Transverse colon (tissue), 4 donors: Measurements from ENCODE around the gene CASP4. TPM values are rescaled to one million over a fixed set of nuclear protein-coding genes. Genes with fewer than 3 reads are reported as not detected.

ENCODE experiments used
- DNase-seq: peaks from one replicate; pipeline ENCODE4 v3.0.0-alpha.2; 2019
- H3K27ac ChIP-seq, 4 donors: fragments of 200-600 bp; sonication (generic); 2 replicates each; pipeline ENCODE4 v1.5.1; 2016 to 2018; ENCODE audit warnings: inconsistent platforms in 4 of 4
- H3K27me3 ChIP-seq: fragments of 200-600 bp; sonication (generic); 2 replicates; pipeline ENCODE4 v1.5.1; 2017; ENCODE audit warnings: inconsistent platforms
- H3K36me3 ChIP-seq, 4 donors: fragments of 200-600 bp; sonication (generic); 2 replicates each; pipeline ENCODE4 v1.5.1; 2017 to 2019; ENCODE audit warnings: inconsistent platforms in 4 of 4
- H3K4me1 ChIP-seq, 4 donors: fragments of 200-600 bp; sonication (generic); 2 replicates each; pipeline ENCODE4 v1.5.1; 2017 to 2020; ENCODE audit warnings: inconsistent platforms in 4 of 4
- H3K4me3 ChIP-seq, 4 donors: fragments of 200-600 bp; sonication (generic); 1 replicate in 1 of 4; 2 replicates in 3 of 4; pipeline versions ENCODE4 v1.5.1 to v1.6.1; 2017 to 2019; ENCODE audit warnings: inconsistent platforms in 4 of 4
- H3K9me3 ChIP-seq, 2 donors: fragments of 200-600 bp; sonication (generic); 2 replicates each; pipeline ENCODE4 v1.5.1; 2017 to 2019; ENCODE audit warnings: inconsistent platforms in 2 of 2
- EP300 ChIP-seq: sonication (generic); formaldehyde crosslinking; IDR thresholded peaks from one replicate; pipeline ENCODE4 v1.6.1; 2017; ENCODE audit warnings: antibody characterized with exemption, low read depth
- POLR2A ChIP-seq: fragments of 450-650 bp; IDR thresholded peaks from one replicate; pipeline ENCODE4 v1.6.1; 2016; ENCODE audit warnings: antibody characterized with exemption, mild to moderate bottlenecking, moderate library complexity
- POLR2AphosphoS5 ChIP-seq, 3 donors: sonication (generic); formaldehyde crosslinking; IDR thresholded peaks; one replicate each; pipeline ENCODE4 v1.6.1; 2016; ENCODE audit warnings: antibody characterized with exemption in 3 of 3
- WGBS, 2 donors: methylation state at CpG; one replicate each; pipeline ENCODE4 v1.1.5; 2018; ENCODE audit warnings: low coverage in 1 of 2; 5-methylcytosine and 5-hydroxymethylcytosine counted together
- in situ Hi-C, 4 donors: fragments of 200-750 bp; cut with MboI; loops; one replicate each; pipeline versions ENCODE4 v1.15.0 to v1.15.1; 2017; ENCODE audit warnings: low sequenced_read_pairs in 3 of 4, low pct_ligation_motif_present in 1 of 4, low pct_unique_long_range_greater_than_20kb in 1 of 4
- intact Hi-C: fragments of 100-400 bp; cut with DNase I; formaldehyde crosslinking; loops from one replicate; pipeline ENCODE4 v1.15.1; 2023; ENCODE audit warnings: low total_unique reads
- total RNA-seq, 4 donors: library from RNA; depleted of rRNA; stranded (reverse); fragments of >200 nt; gene quantifications; one replicate each; pipeline ENCODE4 v1.1.0, GENCODE V29; 2016
- TF ChIP-seq, protein P1 (sequence below), 5 experiments: fragments of 200-600 bp in 3 of 5; fragments of 450-650 bp in 2 of 5; sonication (generic) in 3 of 5; IDR thresholded peaks; 1 replicate in 2 of 5; 2 replicates in 3 of 5; pipeline ENCODE4 v1.5.1; 2016 to 2017; ENCODE audit warnings: antibody characterized with exemption in 5 of 5, inconsistent platforms in 3 of 5, mild to moderate bottlenecking in 2 of 5, moderate library complexity in 1 of 5

The CASP4 gene
- total RNA-seq, 4 donors from 2014 or later, result 36.4 to 86.3 (median 49.8) TPM

- Histone ChIP-seq H3K36me3 (no peaks in the 10 kb centered on the region), H3K27me3 (no peaks in the 10 kb centered on the region), H3K9me3 (no peaks in the 10 kb centered on the region), H3K27ac (no peak overlapping the region), H3K4me1 (no peaks in the 10 kb centered on the region), H3K4me3 (no peak overlapping the region)
- intact Hi-C loops (no loop called here), in situ Hi-C loops (no loop called here)
- TF ChIP-seq, protein P1, sequence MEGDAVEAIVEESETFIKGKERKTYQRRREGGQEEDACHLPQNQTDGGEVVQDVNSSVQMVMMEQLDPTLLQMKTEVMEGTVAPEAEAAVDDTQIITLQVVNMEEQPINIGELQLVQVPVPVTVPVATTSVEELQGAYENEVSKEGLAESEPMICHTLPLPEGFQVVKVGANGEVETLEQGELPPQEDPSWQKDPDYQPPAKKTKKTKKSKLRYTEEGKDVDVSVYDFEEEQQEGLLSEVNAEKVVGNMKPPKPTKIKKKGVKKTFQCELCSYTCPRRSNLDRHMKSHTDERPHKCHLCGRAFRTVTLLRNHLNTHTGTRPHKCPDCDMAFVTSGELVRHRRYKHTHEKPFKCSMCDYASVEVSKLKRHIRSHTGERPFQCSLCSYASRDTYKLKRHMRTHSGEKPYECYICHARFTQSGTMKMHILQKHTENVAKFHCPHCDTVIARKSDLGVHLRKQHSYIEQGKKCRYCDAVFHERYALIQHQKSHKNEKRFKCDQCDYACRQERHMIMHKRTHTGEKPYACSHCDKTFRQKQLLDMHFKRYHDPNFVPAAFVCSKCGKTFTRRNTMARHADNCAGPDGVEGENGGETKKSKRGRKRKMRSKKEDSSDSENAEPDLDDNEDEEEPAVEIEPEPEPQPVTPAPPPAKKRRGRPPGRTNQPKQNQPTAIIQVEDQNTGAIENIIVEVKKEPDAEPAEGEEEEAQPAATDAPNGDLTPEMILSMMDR (IDR thresholded peaks at IDR 0.05), result no peak
- TF ChIP-seq POLR2A (no peak), POLR2AphosphoS5 (IDR thresholded peaks at IDR 0.05) (no peak), EP300 (no peak)
- no peak for DNase-seq
- WGBS, 2 donors, result 94 to 96% methylated on average over 4 of the region's 4 CpGs
Measured at GRCh38 chr11:104905271-104905670, 63.1 kb downstream of the CASP4 start.

DNA sequence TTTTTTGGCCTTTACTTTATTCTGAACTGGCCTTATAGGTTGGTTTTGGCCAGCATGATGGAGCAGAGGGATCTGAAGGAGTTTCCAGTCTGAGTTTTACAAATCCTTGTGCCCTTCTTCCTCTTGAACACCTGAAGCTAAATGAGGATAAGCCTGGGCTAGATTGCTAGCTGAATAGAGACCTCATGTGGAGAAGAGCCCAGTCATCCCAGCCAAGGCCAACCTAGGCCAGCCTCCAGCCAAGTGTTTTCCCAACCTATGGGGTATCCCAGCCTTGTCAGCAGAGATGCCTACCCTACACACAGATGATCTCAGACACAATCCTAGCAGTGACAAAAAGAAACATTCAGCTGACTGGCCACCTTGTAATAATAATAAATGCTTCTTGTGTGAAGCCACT, 69.1 kb downstream of the CASP4 start:
- intact Hi-C loops (no loop called here), in situ Hi-C loops (no loop called here)
- peak overlapping the region in 3 of 4 donors; percentile 63 to 76 (median 67) for H3K27ac ChIP-seq
- no peaks in the 10 kb centered on the region for H3K27me3 ChIP-seq
- peaks cover 0 to 10% (median 0%) of the 10 kb centered on the region in 4 donors for H3K4me1 ChIP-seq
- no peaks in the 10 kb centered on the region for H3K9me3 ChIP-seq
- TF ChIP-seq POLR2A, result no peak
- TF ChIP-seq EP300, result no peak
- TF ChIP-seq POLR2AphosphoS5 (IDR thresholded peaks at IDR 0.05), result no peak
- TF ChIP-seq, protein P1 (IDR thresholded peaks at IDR 0.05), result no peak
- H3K4me3 ChIP-seq, result no peak overlapping the region
- no peaks in the 10 kb centered on the region for H3K36me3 ChIP-seq
- no peak for DNase-seq

- intact Hi-C loops (no loop called here), in situ Hi-C loops (no loop called here)
- Histone ChIP-seq H3K4me1 (peaks cover 0 to 10% (median 0%) of the 10 kb centered on the region in 4 donors), H3K27me3 (no peaks in the 10 kb centered on the region), H3K36me3 (no peaks in the 10 kb centered on the region), H3K27ac (peak overlapping the region; percentile 63 to 76 (median 66)), H3K4me3 (peak overlapping the region in 2 of 4 donors; percentile 19 to 33), H3K9me3 (no peaks in the 10 kb centered on the region)
- no peak for TF ChIP-seq POLR2AphosphoS5 (IDR thresholded peaks at IDR 0.05)
- TF ChIP-seq, protein P1 (IDR thresholded peaks at IDR 0.05), result no peak
- 57 to 64% methylated on average over 1 of the region's 1 CpG for WGBS, 2 donors
- no peak for DNase-seq
Measured at GRCh38 chr11:104898685-104899013, 69.7 kb downstream of the CASP4 start.

DNA sequence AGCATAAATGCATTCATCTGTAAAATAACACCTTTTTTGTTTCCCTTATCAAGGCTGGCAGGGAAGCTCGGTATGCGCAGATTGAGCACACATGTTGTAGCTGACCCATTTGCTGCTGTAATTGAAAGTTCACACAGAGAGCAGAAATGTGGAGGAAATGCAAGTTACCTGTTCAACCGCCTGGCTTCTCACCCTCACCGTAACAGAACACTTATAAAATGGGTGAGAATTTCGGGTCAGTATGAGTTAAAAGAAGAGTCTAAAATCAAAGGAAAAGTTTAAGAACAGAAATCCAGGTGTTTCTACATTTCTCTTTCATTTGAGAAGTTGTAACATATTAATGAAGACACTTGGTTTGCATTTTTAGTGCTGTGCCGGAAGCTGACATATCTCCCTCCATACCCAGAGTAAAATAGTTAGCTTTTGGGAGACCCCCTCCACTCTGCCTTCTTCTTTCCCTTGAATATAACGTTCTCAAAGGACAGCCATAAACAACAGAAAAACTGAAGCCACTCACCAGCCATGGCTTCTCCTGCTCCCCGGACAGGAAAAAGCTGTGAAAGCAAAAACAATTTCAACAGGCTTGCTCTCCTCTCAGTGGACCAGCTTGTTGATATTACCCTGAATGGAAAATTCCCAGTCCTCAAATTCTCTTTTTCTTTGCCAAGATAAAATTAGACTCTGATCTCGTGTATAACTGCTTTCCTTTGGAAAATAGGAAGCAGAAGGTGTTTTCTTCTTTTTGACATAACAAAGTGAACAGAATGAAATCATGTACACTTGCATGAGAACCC, 70.3 kb downstream of the CASP4 start, which contains the start of gene CASP12:
TSS of gene CASP12 (minus strand) at position 570 of the 794 bp plus-strand sequence.
- intact Hi-C loops, result no loop called here
- Histone ChIP-seq H3K36me3 (no peaks in the 10 kb centered on the region), H3K4me1 (peaks cover 0 to 10% (median 0%) of the 10 kb centered on the region in 4 donors), H3K9me3 (no peaks in the 10 kb centered on the region), H3K4me3 (peak within 1 kb of the TSS in 3 of 4 donors; percentile 12 to 33 (median 19)), H3K27ac (peak within 1 kb of the TSS; percentile 63 to 76 (median 66)), H3K27me3 (no peaks in the 10 kb centered on the region)
- no peak for DNase-seq
- in situ Hi-C loops, result no loop called here
- no peak for TF ChIP-seq EP300
- TF ChIP-seq, protein P1 (IDR thresholded peaks at IDR 0.05), result no peak
- TF ChIP-seq POLR2AphosphoS5 (IDR thresholded peaks at IDR 0.05), result no peak
- TF ChIP-seq POLR2A, result no peak
- WGBS, 2 donors, result 48 to 54% methylated on average over 9 of the region's 9 CpGs
